Measurements from ENCODE around the gene DVL3. TPM values are rescaled to one million over a fixed set of nuclear protein-coding genes. Genes with fewer than 3 reads are reported as not detected.

DVL3 gene
- total RNA-seq (10 to 100 TPM; 19.2 to 26.3 TPM), polyA plus RNA-seq (10 to 100 TPM in 1 of 2 donors, 1 to 10 TPM in 1; 8.6 to 15.7 TPM)

- peak within 1 kb of the TSS; percentile 61 to 87 for H3K9ac ChIP-seq (ENCODE audit: low read depth in 1 of 2, low read length in 2 of 2)
- no peaks in the 10 kb centered on the region for H3K36me3 ChIP-seq (ENCODE audit: control insufficient read depth in 4 of 4, insufficient read depth in 3 of 4, low read depth in 1 of 4, low read length in 3 of 4)
- H3K27ac ChIP-seq (ENCODE audit: low read depth in 1 of 2, low read length in 2 of 2) = peak within 1 kb of the TSS; percentile 66 to 76
- H3K4me1 ChIP-seq (ENCODE audit: control insufficient read depth in 4 of 4, insufficient read depth in 4 of 4, low read length in 3 of 4) = peaks cover 0 to 30% (median 24%) of the 10 kb centered on the region in 4 donors
- TF ChIP-seq RXRA (IDR thresholded peaks at IDR 0.05) (no peak), YY1 (IDR thresholded peaks at IDR 0.05) (no peak), GABPA (IDR thresholded peaks at IDR 0.05 in 1 of 2, conservative IDR thresholded peaks at IDR 0.05 in 1 of 2) (peak in 1 of 2 donors; percentile 50), ZBTB33 (IDR thresholded peaks at IDR 0.05) (no peak), TAF1 (conservative IDR thresholded peaks at IDR 0.05) (no peak), CTCF (IDR thresholded peaks at IDR 0.05; ENCODE audit: low read depth, low read length, missing input control) (no peak), REST (IDR thresholded peaks at IDR 0.05) (peak; percentile 18), HNF4A (conservative IDR thresholded peaks at IDR 0.05) (no peak), NR2F2 (IDR thresholded peaks at IDR 0.05) (no peak), JUND (IDR thresholded peaks at IDR 0.05) (no peak), EGR1 (IDR thresholded peaks at IDR 0.05; ENCODE audit: low read depth in 2 of 2) (no peak), FOXA2 (IDR thresholded peaks at IDR 0.05) (no peak), ATF3 (IDR thresholded peaks at IDR 0.05) (no peak)
- under 1% methylated on average over 84 of the region's 84 CpGs for WGBS
- H3K27me3 ChIP-seq (ENCODE audit: control insufficient read depth in 4 of 4, insufficient read depth in 4 of 4, low read length in 3 of 4) = no peaks in the 10 kb centered on the region
- H3K4me3 ChIP-seq (ENCODE audit: low read depth in 1 of 3, low read length in 3 of 3) = peak within 1 kb of the TSS; percentile 93 to 94 (median 93)
- peak; percentile 61 for DNase-seq (ENCODE audit: low spot score)
- no peaks in the 10 kb centered on the region for H3K9me3 ChIP-seq (ENCODE audit: control insufficient read depth in 4 of 4, low read length in 3 of 4)
Observed at GRCh38 chr3:184154885-184155643, at the start of gene DVL3. Gene DVL3, plus strand, starts transcription at chr3:184155377. Its CDS starts 259 bp downstream, at chr3:184155636.

- H3K36me3 ChIP-seq (ENCODE audit: control insufficient read depth in 4 of 4, insufficient read depth in 3 of 4, low read depth in 1 of 4, low read length in 3 of 4) = no peaks in the 10 kb centered on the region
- DNase-seq (ENCODE audit: low spot score) = no peak
- no peak overlapping the region for H3K27ac ChIP-seq (ENCODE audit: low read depth in 1 of 2, low read length in 2 of 2)
- TF ChIP-seq EGR1 (IDR thresholded peaks at IDR 0.05; ENCODE audit: low read depth in 2 of 2) (no peak), GABPA (IDR thresholded peaks at IDR 0.05 in 1 of 2, conservative IDR thresholded peaks at IDR 0.05 in 1 of 2) (no peak), CTCF (IDR thresholded peaks at IDR 0.05; ENCODE audit: low read depth, low read length, missing input control) (no peak), MAX (IDR thresholded peaks at IDR 0.05) (no peak), RXRA (IDR thresholded peaks at IDR 0.05) (no peak)
- no peaks in the 10 kb centered on the region for H3K9me3 ChIP-seq (ENCODE audit: control insufficient read depth in 4 of 4, low read length in 3 of 4)
- no peak overlapping the region for H3K9ac ChIP-seq (ENCODE audit: low read depth in 1 of 2, low read length in 2 of 2)
- H3K4me1 ChIP-seq (ENCODE audit: control insufficient read depth in 4 of 4, insufficient read depth in 4 of 4, low read length in 3 of 4) = no peaks in the 10 kb centered on the region
- no peaks in the 10 kb centered on the region for H3K27me3 ChIP-seq (ENCODE audit: control insufficient read depth in 4 of 4, insufficient read depth in 4 of 4, low read length in 3 of 4)
- no peak overlapping the region for H3K4me3 ChIP-seq (ENCODE audit: low read depth in 1 of 3, low read length in 3 of 3)
- WGBS = 54% methylated on average over 7 of the region's 7 CpGs
Observed at GRCh38 chr3:184110316-184110725, 44.9 kb upstream of the DVL3 start.
